Keratinocyte (primary cell): ENCODE measurements around the gene ARHGAP24.

ENCODE experiments used
- CTCF ChIP-seq, 3 experiments: IDR thresholded peaks in 1 of 3; conservative IDR thresholded peaks in 1 of 3; optimal IDR thresholded peaks in 1 of 3; 2 replicates in 2 of 3; 3 replicates in 1 of 3; pipeline versions ENCODE3 to v1.5.1; 2011; ENCODE audit warnings: low read length in 3 of 3, mild to moderate bottlenecking in 3 of 3, moderate library complexity in 2 of 3, control low read depth in 1 of 3, inconsistent platforms in 1 of 3; ENCODE audit not compliant: insufficient read depth in 2 of 3; ENCODE audit errors: extremely low read depth in 1 of 3
- EZH2 ChIP-seq: IDR thresholded peaks from one replicate; pipeline ENCODE4 v1.6.1; 2012; ENCODE audit warnings: inconsistent platforms, mild to moderate bottlenecking, low read length, moderate library complexity

- TF ChIP-seq CTCF (optimal IDR thresholded peaks at IDR 0.05 in 1 of 3, IDR thresholded peaks at IDR 0.05 in 1 of 3, conservative IDR thresholded peaks at IDR 0.05 in 1 of 3; ENCODE audit: extremely low read depth in 1 of 3, insufficient read depth in 2 of 3, low read length in 3 of 3) (no peak), EZH2 (no peak)
Measured at GRCh38 chr4:85970535-85970934, 495.6 kb downstream of the ARHGAP24 start.
